Measurements from ENCODE around the gene TTLL5. TPM values are rescaled to one million over a fixed set of nuclear protein-coding genes. Genes with fewer than 3 reads are reported as not detected.

The TTLL5 gene
- total RNA-seq, 1 experiment from 2014 or later: 34.7 TPM

GRCh38 chr14:75825147-75825592 is 164.1 kb downstream of the TTLL5 start:
- CTCF ChIA-PET: no interaction called here
- BruUV-seq (replicated peaks): no TSS peak
- intact Hi-C loops (cut with micrococcal nuclease): no loop called here

GRCh38 chr14:75826599-75826998 is 165.6 kb downstream of the TTLL5 start:
- Histone ChIP-seq H3K9me2 (replicated peaks; ENCODE audit: low read length) (no peaks in the 10 kb centered on the region), H3K79me2 (ENCODE audit: low read length) (no peaks in the 10 kb centered on the region), H3K4me2 (ENCODE audit: low read length) (peak overlapping the region; percentile 28), H3K4me3 (ENCODE audit: low read length) (no peak overlapping the region), H3K27ac (ENCODE audit: low read length) (peak overlapping the region; percentile 70), H4K20me1 (ENCODE audit: low read length) (no peaks in the 10 kb centered on the region), H3F3A (ENCODE audit: low read length, unreplicated experiment) (peaks cover 6% of the 10 kb centered on the region), H3K27me3 (ENCODE audit: low read length) (no peaks in the 10 kb centered on the region), H3K4me1 (ENCODE audit: insufficient read depth, low read length) (peaks cover 62% of the 10 kb centered on the region), H2AFZ (ENCODE audit: low read length) (no peak overlapping the region), H3K36me3 (ENCODE audit: low read depth, low read length) (0 out of 2 replicates have a peak, but pooled peaks cover 3% of the 10 kb centered on the region), H3K9me3 (ENCODE audit: low read length) (no peaks in the 10 kb centered on the region), H3K9ac (ENCODE audit: low read length) (peak overlapping the region; percentile 38)
- ChIA-PET CTCF (interaction anchor here (0.6 kb wide), 1 partner anchor 156 kb away, joined by 3 read pairs; no protein-coding TSS in a partner anchor), POLR2A (ENCODE audit: unreplicated experiment) (no interaction called here)
- DNase-seq (peak; percentile 78), ATAC-seq (no peak)
- BruUV-seq (replicated peaks): no TSS peak
- intact Hi-C loops (cut with micrococcal nuclease): no loop called here
- TF ChIP-seq CTCF (conservative IDR thresholded peaks at IDR 0.05; ENCODE audit: low read depth, low read length) (no peak), EZH2 (IDR thresholded peaks at IDR 0.05; ENCODE audit: low read length, unreplicated experiment) (no peak), EZH2phosphoT487 (IDR thresholded peaks at IDR 0.05; ENCODE audit: borderline replicate concordance, low read length) (no peak)

More at GRCh38 chr14:75825147-75825592, 164.1 kb downstream of the TTLL5 start:
- POLR2A ChIA-PET (ENCODE audit: unreplicated experiment): interaction anchor here (0.6 kb wide), 1 partner anchor 39 kb away, joined by 5 read pairs; no protein-coding TSS in a partner anchor
- Histone ChIP-seq H3F3A (ENCODE audit: low read length, unreplicated experiment) (peaks cover 12% of the 10 kb centered on the region), H3K9me2 (replicated peaks; ENCODE audit: low read length) (no peaks in the 10 kb centered on the region), H3K4me2 (ENCODE audit: low read length) (no peak overlapping the region), H3K27me3 (ENCODE audit: low read length) (no peaks in the 10 kb centered on the region), H2AFZ (ENCODE audit: low read length) (no peak overlapping the region), H3K9ac (ENCODE audit: low read length) (no peak overlapping the region), H3K4me3 (ENCODE audit: low read length) (no peak overlapping the region), H3K79me2 (ENCODE audit: low read length) (no peaks in the 10 kb centered on the region), H3K9me3 (ENCODE audit: low read length) (no peaks in the 10 kb centered on the region), H3K27ac (ENCODE audit: low read length) (no peak overlapping the region), H3K4me1 (ENCODE audit: insufficient read depth, low read length) (peaks cover 65% of the 10 kb centered on the region), H3K36me3 (ENCODE audit: low read depth, low read length) (peaks cover 8% of the 10 kb centered on the region), H4K20me1 (ENCODE audit: low read length) (no peaks in the 10 kb centered on the region)
- TF ChIP-seq EZH2phosphoT487 (IDR thresholded peaks at IDR 0.05; ENCODE audit: borderline replicate concordance, low read length) (no peak), CTCF (conservative IDR thresholded peaks at IDR 0.05; ENCODE audit: low read depth, low read length) (no peak), EZH2 (IDR thresholded peaks at IDR 0.05; ENCODE audit: low read length, unreplicated experiment) (no peak)
- no peak for DNase-seq
- ATAC-seq: no peak

- no peak overlapping the region for H2AFZ ChIP-seq (ENCODE audit: low read length)
- H3K4me3 ChIP-seq (ENCODE audit: low read length): no peak overlapping the region
- H3K36me3 ChIP-seq (ENCODE audit: low read depth, low read length): 0 out of 2 replicates have a peak, but pooled peaks cover 3% of the 10 kb centered on the region
- H3K27me3 ChIP-seq (ENCODE audit: low read length): no peaks in the 10 kb centered on the region
- no peak for TF ChIP-seq EZH2phosphoT487 (IDR thresholded peaks at IDR 0.05; ENCODE audit: borderline replicate concordance, low read length)
- peak overlapping the region; percentile 70 for H3K27ac ChIP-seq (ENCODE audit: low read length)
- ChIA-PET CTCF (no interaction called here), POLR2A (ENCODE audit: unreplicated experiment) (no interaction called here)
- H3K9ac ChIP-seq (ENCODE audit: low read length): peak overlapping the region; percentile 20; the same call in 1 of the 2 replicates
- H3K79me2 ChIP-seq (ENCODE audit: low read length): no peaks in the 10 kb centered on the region
- H3F3A ChIP-seq (ENCODE audit: low read length, unreplicated experiment): peaks cover 3% of the 10 kb centered on the region
- ATAC-seq (no peak), DNase-seq (no peak)
- H3K4me1 ChIP-seq (ENCODE audit: insufficient read depth, low read length): peaks cover 60% of the 10 kb centered on the region
- H4K20me1 ChIP-seq (ENCODE audit: low read length): no peaks in the 10 kb centered on the region
- no peaks in the 10 kb centered on the region for H3K9me2 ChIP-seq (replicated peaks; ENCODE audit: low read length)
- intact Hi-C loops (cut with micrococcal nuclease): no loop called here
- no peaks in the 10 kb centered on the region for H3K9me3 ChIP-seq (ENCODE audit: low read length)
- BruUV-seq (replicated peaks): no TSS peak
- H3K4me2 ChIP-seq (ENCODE audit: low read length): peak overlapping the region; percentile 28; the same call in 1 of the 2 replicates
Measured at GRCh38 chr14:75827331-75827730, 166.3 kb downstream of the TTLL5 start.

Data from PC-3 (cell line).